Mucosa of descending colon (tissue), 3 donors: ENCODE data around the gene CEACAM1. TPM values are rescaled to one million over a fixed set of nuclear protein-coding genes. Genes with fewer than 3 reads are reported as not detected.

Source experiments
- ATAC-seq: fragments of 200-7000 bp; cut with Tn5 transposase; one replicate; pipeline ENCODE4 v1.9.1; 2020; ENCODE audit warnings: mild to moderate bottlenecking, moderate library complexity
- DNase-seq, 3 donors: peaks; one replicate each; pipeline ENCODE4 v3.0.0-alpha.2; 2020
- H3K36me3 ChIP-seq: fragments of 200-600 bp; one replicate; pipeline ENCODE4 v1.8.0; 2021; ENCODE audit warnings: low read depth, mild to moderate bottlenecking
- H3K4me1 ChIP-seq: fragments of 200-600 bp; one replicate; pipeline ENCODE4 v1.8.0; 2021; ENCODE audit warnings: low read depth, mild to moderate bottlenecking
- H3K4me3 ChIP-seq: fragments of 200-600 bp; one replicate; pipeline ENCODE4 v1.8.0; 2021; ENCODE audit warnings: mild to moderate bottlenecking
- H3K9me3 ChIP-seq: fragments of 200-600 bp; one replicate; pipeline ENCODE4 v1.8.0; 2021; ENCODE audit warnings: mild to moderate bottlenecking
- CTCF ChIP-seq: fragments of 200-600 bp; IDR thresholded peaks from one replicate; pipeline ENCODE4 v1.8.0; 2022; ENCODE audit warnings: antibody characterized with exemption, mild to moderate bottlenecking
- intact Hi-C, 2 donors: fragments of 100-400 bp; cut with DNase I in 1 of 2; cut with micrococcal nuclease in 1 of 2; formaldehyde crosslinking; loops; one replicate each; pipeline versions ENCODE4 v1.11.0 to v1.11.1; 2022; cut with DNase I, micrococcal nuclease
- total RNA-seq, 3 donors: library from RNA; stranded (reverse); fragmentation: NEBNext Ultra II Directional in 2 of 3; extraction: Animal tissue kit (Norgen Biotek cat#: 25700) in 2 of 3; gene quantifications; one replicate each; pipeline versions ENCODE4 v1.2.1 to v1.2.4, GENCODE V29; 2021 to 2023
- donor health status: DM: no; HTN: no; CAD: no; lungs with moderate emphysema.
- donor health status: DM: no; HTN: no; CAD: no.
- donor health status: DM: no; HTN: yes; CAD: no.

The CEACAM1 gene
- total RNA-seq, 3 donors from 2014 or later, result 591 to 2,323 (median 1,343) TPM

- DNase-seq (no peak), ATAC-seq (peak; percentile 55)
- Histone ChIP-seq H3K36me3 (no peaks in the 10 kb centered on the region), H3K4me3 (no peak overlapping the region), H3K4me1 (peaks cover 4% of the 10 kb centered on the region), H3K9me3 (no peaks in the 10 kb centered on the region)
- no peak for TF ChIP-seq CTCF
- intact Hi-C loops, result no loop called here
Observed at GRCh38 chr19:42480335-42481095, 47.8 kb downstream of the CEACAM1 start.

- intact Hi-C loops, result no loop called here
- no peak for ATAC-seq
Observed at GRCh38 chr19:42479736-42480135, 48.5 kb downstream of the CEACAM1 start.

GRCh38 chr19:42478765-42479311, 49.4 kb downstream of the CEACAM1 start:
- ATAC-seq (peak; percentile 82), DNase-seq (no peak)
- Histone ChIP-seq H3K36me3 (no peaks in the 10 kb centered on the region), H3K4me1 (peaks cover 4% of the 10 kb centered on the region), H3K9me3 (no peaks in the 10 kb centered on the region), H3K4me3 (no peak overlapping the region)
- intact Hi-C loops, result no loop called here
- no peak for TF ChIP-seq CTCF

More at GRCh38 chr19:42479736-42480135, 48.5 kb downstream of the CEACAM1 start:
- no peak overlapping the region for H3K4me3 ChIP-seq
- no peaks in the 10 kb centered on the region for H3K9me3 ChIP-seq
- no peaks in the 10 kb centered on the region for H3K36me3 ChIP-seq
- H3K4me1 ChIP-seq, result peaks cover 4% of the 10 kb centered on the region
- DNase-seq, result no peak
- TF ChIP-seq CTCF, result no peak

- no peaks in the 10 kb centered on the region for H3K36me3 ChIP-seq
- no peak for ATAC-seq
- no peak overlapping the region for H3K4me3 ChIP-seq
- peaks cover 4% of the 10 kb centered on the region for H3K4me1 ChIP-seq
- intact Hi-C loops, result no loop called here
- no peak for DNase-seq
- no peaks in the 10 kb centered on the region for H3K9me3 ChIP-seq
- TF ChIP-seq CTCF, result no peak
Observed at GRCh38 chr19:42477933-42478332, 50.3 kb downstream of the CEACAM1 start.

GRCh38 chr19:42477117-42477516, 51.2 kb downstream of the CEACAM1 start:
- no peaks in the 10 kb centered on the region for H3K9me3 ChIP-seq
- no peak for TF ChIP-seq CTCF
- DNase-seq (no peak), ATAC-seq (no peak)
- peaks cover 4% of the 10 kb centered on the region for H3K4me1 ChIP-seq
- no peak overlapping the region for H3K4me3 ChIP-seq
- H3K36me3 ChIP-seq, result no peaks in the 10 kb centered on the region
- intact Hi-C loops, result no loop called here
